Cerebellar nuclear complex (tissue), 1 donor: Measurements from ENCODE around the gene DDX5.
"Not testable (repeated sequence)": the region's sequence is repeated elsewhere in the genome, so short reads cannot be mapped to it uniquely, and the experiment has no call there.

Experiments
- DNase-seq, 2 experiments: peaks; one replicate each; lab custom pipeline; 2025; lab: John Stamatoyannopoulos, UW

The DDX5 gene

GRCh38 chr17:64492481-64493109 is 13.5 kb downstream of the DDX5 start:
- no peak for DNase-seq

- no peak for DNase-seq
Observed at GRCh38 chr17:64491994-64492393, 14.1 kb downstream of the DDX5 start.

GRCh38 chr17:64491034-64491860 is 14.8 kb downstream of the DDX5 start:
- no peak for DNase-seq

GRCh38 chr17:64488301-64488700 is 17.8 kb downstream of the DDX5 start:
- no peak for DNase-seq

GRCh38 chr17:64484380-64484779 is 21.7 kb downstream of the DDX5 start:
- DNase-seq = no peak

- DNase-seq = no peak
Observed at GRCh38 chr17:64480951-64481350, 25.1 kb downstream of the DDX5 start.

GRCh38 chr17:64477849-64478248 is 28.2 kb downstream of the DDX5 start:
- DNase-seq = no peak

GRCh38 chr17:64472564-64472963 is 33.5 kb downstream of the DDX5 start:
- no peak for DNase-seq

- no peak for DNase-seq
Observed at GRCh38 chr17:64471440-64471839, 34.6 kb downstream of the DDX5 start.

- DNase-seq = no peak
Observed at GRCh38 chr17:64470625-64471024, 35.5 kb downstream of the DDX5 start.

GRCh38 chr17:64466834-64467233 is 39.3 kb downstream of the DDX5 start:
- DNase-seq = not testable (repeated sequence)

GRCh38 chr17:64466019-64466735 is 39.9 kb downstream of the DDX5 start:
- no peak for DNase-seq

- DNase-seq = no peak
Observed at GRCh38 chr17:64461788-64462187, 44.3 kb downstream of the DDX5 start.

- no peak for DNase-seq
Observed at GRCh38 chr17:64460955-64461354, 45.1 kb downstream of the DDX5 start.

- DNase-seq = not testable (repeated sequence)
Observed at GRCh38 chr17:64459818-64460217, 46.3 kb downstream of the DDX5 start.

GRCh38 chr17:64459284-64459747 is 46.8 kb downstream of the DDX5 start:
- no peak for DNase-seq

- no peak for DNase-seq
Observed at GRCh38 chr17:64458756-64459155, 47.3 kb downstream of the DDX5 start.

- DNase-seq = no peak
Observed at GRCh38 chr17:64457156-64457555, 48.9 kb downstream of the DDX5 start.

GRCh38 chr17:64455993-64456885 is 49.9 kb downstream of the DDX5 start:
- no peak for DNase-seq

- DNase-seq = no peak
Observed at GRCh38 chr17:64449545-64449944, 56.5 kb downstream of the DDX5 start.

- no peak for DNase-seq
Observed at GRCh38 chr17:64448665-64449512, 57.2 kb downstream of the DDX5 start, which contains the start of gene MILR1. TSS of gene MILR1 (plus strand) at chr17:64449115. CDS start at chr17:64449169, 54 bp downstream.
